Trophoblast cell (in vitro differentiated cells and primary cell): ENCODE data around the gene ODAD4.

Source experiments
- DNase-seq, 2 donors: peaks; one replicate each; pipeline ENCODE4 v3.0.0-alpha.2; 2016
- H2AFZ ChIP-seq: 2 replicates; pipeline ENCODE4 v1.6.1; 2013; ENCODE audit warnings: low read length, moderate library complexity, mild to moderate bottlenecking; ENCODE audit not compliant: insufficient read depth, poor library complexity
- H2AK5ac ChIP-seq: 2 replicates; pipeline ENCODE4 v1.6.1; 2013; ENCODE audit warnings: mild to moderate bottlenecking, low read length
- H2BK120ac ChIP-seq: 2 replicates; pipeline ENCODE4 v1.6.1; 2013; ENCODE audit warnings: low read length, mild to moderate bottlenecking, moderate library complexity; ENCODE audit not compliant: insufficient read depth, poor library complexity
- H2BK12ac ChIP-seq: 2 replicates; pipeline ENCODE4 v1.6.1; 2013; ENCODE audit warnings: mild to moderate bottlenecking, low read length, moderate library complexity
- H2BK5ac ChIP-seq: 2 replicates; pipeline ENCODE4 v1.6.1; 2013; ENCODE audit warnings: low read length, low read depth, moderate library complexity, mild to moderate bottlenecking; ENCODE audit not compliant: poor library complexity
- H3K14ac ChIP-seq: 2 replicates; pipeline ENCODE4 v1.6.1; 2013; ENCODE audit warnings: mild to moderate bottlenecking, low read length
- H3K18ac ChIP-seq: 2 replicates; pipeline ENCODE4 v1.6.1; 2013; ENCODE audit warnings: mild to moderate bottlenecking, low read length
- H3K23ac ChIP-seq: 2 replicates; pipeline ENCODE4 v1.6.1; 2013; ENCODE audit warnings: low read length
- H3K27ac ChIP-seq: 2 replicates; pipeline ENCODE4 v1.5.1; 2013; ENCODE audit warnings: low read depth, mild to moderate bottlenecking, inconsistent platforms, low read length, moderate library complexity
- H3K27me3 ChIP-seq: 2 replicates; pipeline ENCODE4 v1.6.1; 2013; ENCODE audit warnings: inconsistent platforms, mild to moderate bottlenecking, low read length, moderate library complexity; ENCODE audit not compliant: insufficient read depth
- H3K36me3 ChIP-seq, 2 experiments: 1 replicate in 1 of 2; 2 replicates in 1 of 2; pipeline ENCODE4 v1.6.1; 2013; ENCODE audit warnings: low read length in 2 of 2, mild to moderate bottlenecking in 2 of 2, moderate library complexity in 1 of 2; ENCODE audit not compliant: insufficient read depth in 2 of 2, control insufficient read depth in 1 of 2
- H3K4ac ChIP-seq: 2 replicates; pipeline ENCODE4 v1.6.1; 2013; ENCODE audit warnings: low read depth, mild to moderate bottlenecking, low read length, moderate library complexity
- H3K4me1 ChIP-seq, 2 experiments: 1 replicate in 1 of 2; 2 replicates in 1 of 2; pipeline ENCODE4 v1.6.1; 2013; ENCODE audit warnings: low read length in 2 of 2, mild to moderate bottlenecking in 2 of 2, moderate library complexity in 1 of 2; ENCODE audit not compliant: insufficient read depth in 2 of 2, control insufficient read depth in 1 of 2
- H3K4me2 ChIP-seq: 2 replicates; pipeline ENCODE4 v1.6.1; 2013; ENCODE audit warnings: inconsistent platforms, mild to moderate bottlenecking, low read length, moderate library complexity
- H3K4me3 ChIP-seq: 2 replicates; pipeline ENCODE4 v1.5.1; 2013; ENCODE audit warnings: mild to moderate bottlenecking, low read depth, low read length, inconsistent platforms
- H3K79me1 ChIP-seq: one replicate; pipeline ENCODE4 v1.6.1; 2013; ENCODE audit warnings: low read length
- H3K79me2 ChIP-seq: 2 replicates; pipeline ENCODE4 v1.6.1; 2013; ENCODE audit warnings: low read length, mild to moderate bottlenecking; ENCODE audit not compliant: control insufficient read depth, insufficient read depth, poor library complexity
- H3K9ac ChIP-seq: 2 replicates; pipeline ENCODE4 v1.6.1; 2013; ENCODE audit warnings: mild to moderate bottlenecking, low read length
- H3K9me3 ChIP-seq: 2 replicates; pipeline ENCODE4 v1.6.1; 2013; ENCODE audit warnings: low read depth, mild to moderate bottlenecking, control low read depth, inconsistent platforms, low read length; ENCODE audit not compliant: insufficient read depth
- H4K12ac ChIP-seq: 2 replicates; pipeline ENCODE4 v1.6.1; 2013; ENCODE audit warnings: low read depth, mild to moderate bottlenecking, low read length, moderate library complexity
- H4K8ac ChIP-seq: 2 replicates; pipeline ENCODE4 v1.6.1; 2013; ENCODE audit warnings: low read depth, mild to moderate bottlenecking, low read length, moderate library complexity
- H4K91ac ChIP-seq: one replicate; pipeline ENCODE4 v1.6.1; 2013; ENCODE audit warnings: low read depth, mild to moderate bottlenecking, low read length, moderate library complexity
- WGBS: extraction: QIAGEN DNeasy Blood & Tissue Kit; methylation state at CpG from one replicate; pipeline ENCODE4 v1.1.7; 2013; ENCODE audit warnings: missing lambda C conversion rate; ENCODE audit not compliant: insufficient read length, insufficient coverage; ENCODE audit errors: extremely low coverage; 5-methylcytosine and 5-hydroxymethylcytosine counted together

ODAD4 gene

DNA sequence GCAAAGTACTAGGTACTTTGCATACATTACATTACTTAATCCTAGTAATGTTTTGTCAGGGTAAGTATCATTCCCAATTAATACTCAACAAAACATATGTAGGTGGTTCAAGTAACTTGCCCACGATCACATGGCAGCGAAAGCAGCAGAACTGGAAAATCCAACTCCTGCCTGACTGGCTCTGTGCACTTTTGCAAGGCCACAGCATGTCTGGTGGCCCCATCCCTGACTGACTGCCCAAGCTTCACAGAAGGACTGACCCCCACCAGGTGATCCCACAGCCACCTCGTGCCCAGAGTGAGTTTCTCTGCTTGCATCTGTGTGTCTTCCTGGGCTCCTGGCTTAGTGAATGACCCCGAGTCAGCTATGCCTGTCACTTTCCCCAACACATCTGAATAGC, 47.6 kb downstream of the ODAD4 start:
- no peak overlapping the region for H2BK120ac ChIP-seq
- H3K18ac ChIP-seq = no peak overlapping the region
- no peak overlapping the region for H3K4ac ChIP-seq
- H3K36me3 ChIP-seq = peaks cover 72 to 81% of the 10 kb centered on the region in 2 experiments
- no peak overlapping the region for H4K8ac ChIP-seq
- peak in 1 of 2 donors; percentile 26 for DNase-seq
- H3K9me3 ChIP-seq = no peaks in the 10 kb centered on the region
- no peak overlapping the region for H3K4me2 ChIP-seq
- H3K4me3 ChIP-seq = no peak overlapping the region
- H2BK5ac ChIP-seq = no peak overlapping the region
- no peak overlapping the region for H3K23ac ChIP-seq
- no peak overlapping the region for H2AK5ac ChIP-seq
- no peak overlapping the region for H3K9ac ChIP-seq
- no peaks in the 10 kb centered on the region for H3K27me3 ChIP-seq
- no peak overlapping the region for H2AFZ ChIP-seq
- WGBS = no CpG with 5 or more reads among the region's 4 CpGs
- no peak overlapping the region for H4K12ac ChIP-seq
- no peak overlapping the region for H3K27ac ChIP-seq
- H4K91ac ChIP-seq = no peak overlapping the region
- H3K79me2 ChIP-seq = no peaks in the 10 kb centered on the region
- no peak overlapping the region for H3K14ac ChIP-seq
- no peaks in the 10 kb centered on the region for H3K79me1 ChIP-seq
- no peak overlapping the region for H2BK12ac ChIP-seq
- peaks cover 0 to 4% of the 10 kb centered on the region in 2 experiments for H3K4me1 ChIP-seq

DNA sequence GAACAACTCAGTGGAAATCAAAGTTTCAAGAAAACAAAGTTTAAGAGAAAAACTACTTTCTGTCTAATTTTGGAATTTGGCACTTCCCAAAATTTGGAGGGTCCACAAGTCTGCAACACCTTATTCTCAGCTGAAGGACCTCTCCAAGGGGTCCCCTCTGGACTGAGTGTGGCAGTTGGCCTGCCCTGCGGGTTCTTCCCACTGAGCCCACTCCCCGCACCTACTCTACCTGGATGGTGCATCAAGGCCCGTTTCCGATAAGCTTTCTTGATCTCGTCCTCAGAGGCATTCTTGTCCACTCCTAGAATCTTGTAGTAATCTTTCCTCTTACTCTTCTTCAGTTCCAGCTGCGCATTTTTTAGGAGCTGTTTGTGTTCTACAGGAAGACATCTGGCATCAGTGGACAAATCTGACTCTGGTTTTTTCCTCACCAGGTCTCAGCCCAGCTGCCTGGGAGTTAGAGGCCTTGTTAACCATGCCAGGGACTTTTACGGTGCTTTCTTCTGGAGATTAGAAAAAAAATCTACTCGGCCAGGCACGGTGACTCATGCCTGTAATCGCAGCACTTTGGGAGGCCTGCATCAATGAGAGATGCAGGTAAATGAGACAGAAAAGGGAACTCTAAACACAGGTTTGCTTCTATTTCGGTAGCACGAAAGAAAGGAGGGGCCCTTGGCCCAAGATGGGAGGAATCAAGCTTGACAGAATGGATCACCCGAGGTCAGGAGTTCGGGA, 51.8 kb downstream of the ODAD4 start:
- Histone ChIP-seq H3K27ac (no peak overlapping the region), H4K12ac (no peak overlapping the region), H3K4me1 (peaks cover 0 to 4% of the 10 kb centered on the region in 2 experiments), H3K4ac (no peak overlapping the region), H4K8ac (no peak overlapping the region), H2BK120ac (no peak overlapping the region), H3K79me1 (no peaks in the 10 kb centered on the region), H4K91ac (no peak overlapping the region), H3K36me3 (peaks cover 50 to 65% of the 10 kb centered on the region in 2 experiments), H3K9ac (no peak overlapping the region), H2BK5ac (no peak overlapping the region), H3K18ac (no peak overlapping the region), H3K4me3 (no peak overlapping the region), H3K23ac (no peak overlapping the region), H3K79me2 (no peaks in the 10 kb centered on the region), H3K9me3 (no peaks in the 10 kb centered on the region), H3K14ac (no peak overlapping the region), H3K4me2 (no peak overlapping the region), H2AFZ (no peak overlapping the region), H2BK12ac (no peak overlapping the region), H3K27me3 (no peaks in the 10 kb centered on the region), H2AK5ac (no peak overlapping the region)
- no peak for DNase-seq
- no CpG with 5 or more reads among the region's 14 CpGs for WGBS

DNA sequence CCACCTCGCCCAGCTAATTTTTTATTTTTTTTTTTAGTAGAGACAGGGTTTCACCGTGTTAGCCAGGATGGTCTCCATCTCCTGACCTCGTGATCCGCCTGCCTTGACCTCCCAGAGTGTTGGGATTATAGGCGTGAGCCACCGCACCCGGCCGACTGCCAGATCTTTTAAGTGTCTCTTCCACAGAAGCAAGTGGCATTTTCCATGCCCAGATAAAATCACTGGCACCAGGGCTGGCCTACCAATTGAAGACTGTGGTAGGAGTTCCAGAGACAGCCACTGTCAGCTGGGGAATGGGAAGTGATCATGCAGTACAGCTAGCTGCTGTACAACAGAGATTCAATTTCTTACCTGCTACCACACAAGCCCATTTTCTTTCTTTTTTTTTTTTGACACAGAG, 54.0 kb downstream of the ODAD4 start:
- peaks cover 46 to 70% of the 10 kb centered on the region in 2 experiments for H3K36me3 ChIP-seq
- H3K4me3 ChIP-seq = no peak overlapping the region
- no peak overlapping the region for H2AK5ac ChIP-seq
- no peak overlapping the region for H4K8ac ChIP-seq
- H3K79me1 ChIP-seq = no peaks in the 10 kb centered on the region
- H3K18ac ChIP-seq = no peak overlapping the region
- H3K23ac ChIP-seq = no peak overlapping the region
- no CpG with 5 or more reads among the region's 8 CpGs for WGBS
- no peak overlapping the region for H3K14ac ChIP-seq
- no peak overlapping the region for H2BK5ac ChIP-seq
- no peak overlapping the region for H3K4me2 ChIP-seq
- no peaks in the 10 kb centered on the region for H3K9me3 ChIP-seq
- H3K4ac ChIP-seq = no peak overlapping the region
- H4K12ac ChIP-seq = no peak overlapping the region
- no peak overlapping the region for H2BK120ac ChIP-seq
- no peaks in the 10 kb centered on the region for H3K4me1 ChIP-seq
- H3K9ac ChIP-seq = no peak overlapping the region
- H2AFZ ChIP-seq = no peak overlapping the region
- H2BK12ac ChIP-seq = no peak overlapping the region
- no peak overlapping the region for H4K91ac ChIP-seq
- DNase-seq = no peak
- no peaks in the 10 kb centered on the region for H3K79me2 ChIP-seq
- no peak overlapping the region for H3K27ac ChIP-seq
- H3K27me3 ChIP-seq = no peaks in the 10 kb centered on the region

DNA sequence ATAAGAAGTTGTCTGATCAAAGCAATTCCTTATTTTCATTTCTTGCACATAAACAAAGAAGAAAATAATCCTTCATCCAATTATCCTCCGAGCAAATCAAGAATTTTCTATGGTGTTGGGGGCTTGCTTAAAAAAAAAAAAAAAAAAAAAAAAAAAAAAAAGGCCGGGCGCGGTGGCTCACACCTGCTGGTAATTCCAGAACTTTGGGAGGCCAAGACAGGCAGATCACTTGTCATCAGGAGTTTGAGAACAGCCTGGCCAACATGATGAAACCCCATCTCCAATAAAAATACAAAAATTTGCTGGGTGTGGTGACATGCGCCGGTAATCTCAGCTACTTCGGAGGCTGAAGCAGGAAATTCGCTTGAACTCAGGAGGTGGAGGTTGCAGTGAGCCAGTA, 55.5 kb downstream of the ODAD4 start:
- Histone ChIP-seq H3K79me1 (no peaks in the 10 kb centered on the region), H3K4me1 (no peaks in the 10 kb centered on the region), H3K9me3 (no peaks in the 10 kb centered on the region), H3K4ac (no peak overlapping the region), H3K14ac (no peak overlapping the region), H3K4me3 (no peak overlapping the region), H3K18ac (no peak overlapping the region), H3K79me2 (no peaks in the 10 kb centered on the region), H4K91ac (no peak overlapping the region), H2BK5ac (no peak overlapping the region), H3K4me2 (no peak overlapping the region), H3K27ac (no peak overlapping the region), H3K27me3 (no peaks in the 10 kb centered on the region), H2AK5ac (no peak overlapping the region), H2AFZ (no peak overlapping the region), H3K36me3 (peaks cover 44 to 71% of the 10 kb centered on the region in 2 experiments), H2BK120ac (no peak overlapping the region), H3K9ac (no peak overlapping the region), H4K12ac (no peak overlapping the region), H3K23ac (no peak overlapping the region), H4K8ac (no peak overlapping the region), H2BK12ac (no peak overlapping the region)
- DNase-seq = no peak
- no CpG with 5 or more reads among the region's 8 CpGs for WGBS
